ENCODE results near the gene ITGA1.

ITGA1 gene

GRCh38 chr5:52997424-52997823 is 209.7 kb downstream of the ITGA1 start:
- Histone ChIP-seq H3K9me3 (replicated peaks; ENCODE audit: insufficient read depth, low read length) (no peaks in the 10 kb centered on the region), H3K9me2 (replicated peaks; ENCODE audit: insufficient read depth, low read length) (no peaks in the 10 kb centered on the region), H3K4me1 (ENCODE audit: low read length) (no peaks in the 10 kb centered on the region), H3K79me2 (ENCODE audit: low read length) (no peaks in the 10 kb centered on the region), H4K20me1 (ENCODE audit: insufficient read depth, low read length) (no peaks in the 10 kb centered on the region), H3K9ac (ENCODE audit: low read length) (no peak overlapping the region), H3K36me3 (replicated peaks; ENCODE audit: insufficient read depth, low read length) (no peaks in the 10 kb centered on the region), H3K4me3 (ENCODE audit: low read length) (no peak overlapping the region), H3K4me2 (ENCODE audit: low read depth, low read length) (no peak overlapping the region), H2AFZ (ENCODE audit: low read length) (no peak overlapping the region), H3K27ac (ENCODE audit: low read length) (no peak overlapping the region), H3F3A (ENCODE audit: insufficient read depth, low read length) (no peaks in the 10 kb centered on the region), H3K27me3 (replicated peaks; ENCODE audit: insufficient read depth, low read length) (no peaks in the 10 kb centered on the region)
- TF ChIP-seq EZH2phosphoT487 (IDR thresholded peaks at IDR 0.05; ENCODE audit: low read length) (no peak), EZH2 (optimal IDR thresholded peaks at IDR 0.05; ENCODE audit: low read depth, low read length) (no peak), CTCF (IDR thresholded peaks at IDR 0.05; ENCODE audit: low read length) (no peak)
- DNase-seq = no peak

GRCh38 chr5:52998552-52999313 is 211.0 kb downstream of the ITGA1 start:
- H4K20me1 ChIP-seq (ENCODE audit: insufficient read depth, low read length) = no peaks in the 10 kb centered on the region
- H3K36me3 ChIP-seq (replicated peaks; ENCODE audit: insufficient read depth, low read length) = no peaks in the 10 kb centered on the region
- no peaks in the 10 kb centered on the region for H3K9me3 ChIP-seq (replicated peaks; ENCODE audit: insufficient read depth, low read length)
- no peaks in the 10 kb centered on the region for H3K79me2 ChIP-seq (ENCODE audit: low read length)
- H3K4me2 ChIP-seq (ENCODE audit: low read depth, low read length) = no peak overlapping the region
- no peak overlapping the region for H2AFZ ChIP-seq (ENCODE audit: low read length)
- no peak for TF ChIP-seq EZH2 (optimal IDR thresholded peaks at IDR 0.05; ENCODE audit: low read depth, low read length)
- no peak for TF ChIP-seq EZH2phosphoT487 (IDR thresholded peaks at IDR 0.05; ENCODE audit: low read length)
- TF ChIP-seq CTCF (IDR thresholded peaks at IDR 0.05; ENCODE audit: low read length) = no peak
- no peak overlapping the region for H3K4me3 ChIP-seq (ENCODE audit: low read length)
- no peak overlapping the region for H3K9ac ChIP-seq (ENCODE audit: low read length)
- no peaks in the 10 kb centered on the region for H3K9me2 ChIP-seq (replicated peaks; ENCODE audit: insufficient read depth, low read length)
- H3K27me3 ChIP-seq (replicated peaks; ENCODE audit: insufficient read depth, low read length) = no peaks in the 10 kb centered on the region
- no peak overlapping the region for H3K27ac ChIP-seq (ENCODE audit: low read length)
- no peaks in the 10 kb centered on the region for H3K4me1 ChIP-seq (ENCODE audit: low read length)
- no peaks in the 10 kb centered on the region for H3F3A ChIP-seq (ENCODE audit: insufficient read depth, low read length)
- no peak for DNase-seq

GRCh38 chr5:52999344-52999949 is 211.7 kb downstream of the ITGA1 start:
- TF ChIP-seq CTCF (IDR thresholded peaks at IDR 0.05; ENCODE audit: low read length) = no peak
- TF ChIP-seq EZH2 (optimal IDR thresholded peaks at IDR 0.05; ENCODE audit: low read depth, low read length) = no peak
- no peak for TF ChIP-seq EZH2phosphoT487 (IDR thresholded peaks at IDR 0.05; ENCODE audit: low read length)
- no peak overlapping the region for H3K4me3 ChIP-seq (ENCODE audit: low read length)
- H3K9me2 ChIP-seq (replicated peaks; ENCODE audit: insufficient read depth, low read length) = no peaks in the 10 kb centered on the region
- H3K4me2 ChIP-seq (ENCODE audit: low read depth, low read length) = no peak overlapping the region
- no peaks in the 10 kb centered on the region for H3K36me3 ChIP-seq (replicated peaks; ENCODE audit: insufficient read depth, low read length)
- H3K27ac ChIP-seq (ENCODE audit: low read length) = no peak overlapping the region
- H4K20me1 ChIP-seq (ENCODE audit: insufficient read depth, low read length) = no peaks in the 10 kb centered on the region
- DNase-seq = no peak
- no peaks in the 10 kb centered on the region for H3K27me3 ChIP-seq (replicated peaks; ENCODE audit: insufficient read depth, low read length)
- no peaks in the 10 kb centered on the region for H3K9me3 ChIP-seq (replicated peaks; ENCODE audit: insufficient read depth, low read length)
- H3F3A ChIP-seq (ENCODE audit: insufficient read depth, low read length) = no peaks in the 10 kb centered on the region
- no peaks in the 10 kb centered on the region for H3K79me2 ChIP-seq (ENCODE audit: low read length)
- H3K4me1 ChIP-seq (ENCODE audit: low read length) = no peaks in the 10 kb centered on the region
- H2AFZ ChIP-seq (ENCODE audit: low read length) = no peak overlapping the region
- H3K9ac ChIP-seq (ENCODE audit: low read length) = no peak overlapping the region
